Choroid plexus epithelial cell (primary cell): Measurements from ENCODE around the gene ATXN3.
A peak's percentile ranks its signal among the peaks of the same experiment; 100 is the strongest.

ENCODE experiments used
- DNase-seq: peaks from one replicate; pipeline ENCODE4 v3.0.0-alpha.2; 2010; ENCODE audit warnings: low read depth
- H3K4me3 ChIP-seq: 2 replicates; pipeline ENCODE4 v1.5.1; 2011; ENCODE audit warnings: low read depth, mild to moderate bottlenecking, control low read depth, low read length, moderate library complexity
- TF ChIP-seq, protein P1 (sequence below): conservative IDR thresholded peaks from 2 replicates; pipeline ENCODE4 v1.5.1; 2011; ENCODE audit warnings: low read depth, mild to moderate bottlenecking, control low read depth, inconsistent platforms, low read length, moderate library complexity

ATXN3 gene

DNA sequence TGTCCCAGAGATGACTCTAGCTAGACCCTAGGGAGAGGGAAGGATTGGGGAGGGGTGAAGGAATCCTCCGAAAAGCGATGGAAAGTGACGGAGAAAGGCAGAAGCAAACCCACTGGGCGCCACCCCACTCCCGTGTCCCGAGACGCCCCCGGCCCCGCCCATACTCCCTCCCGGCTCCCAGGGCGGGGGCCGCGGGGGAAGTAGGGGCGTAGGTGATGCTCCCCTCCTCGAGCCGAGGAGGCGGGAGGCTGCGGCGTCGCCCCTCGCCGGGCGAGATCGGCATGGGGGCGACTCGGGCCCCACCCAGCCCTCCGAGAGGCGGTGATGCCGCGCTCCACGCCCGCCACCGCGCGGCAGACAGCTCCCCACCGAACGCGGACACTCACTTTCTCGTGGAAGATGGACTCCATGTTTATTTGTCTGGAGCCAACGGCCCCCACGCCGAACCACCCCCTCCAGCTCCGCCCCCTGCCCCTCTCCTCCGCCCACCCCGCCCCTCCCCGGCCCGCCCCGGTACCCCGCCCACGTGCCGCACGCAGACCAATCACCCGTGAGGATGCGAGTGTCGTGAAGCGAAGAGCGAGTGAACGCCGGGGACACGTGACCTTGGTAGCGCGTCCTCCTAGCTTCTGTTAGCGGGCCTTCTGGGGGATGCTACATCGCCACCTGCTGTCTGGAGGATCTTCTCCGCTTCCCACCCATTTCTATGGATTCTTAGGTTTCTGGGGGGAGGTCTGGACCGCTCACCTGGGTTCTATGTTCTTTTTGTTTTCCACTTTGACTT lies at the start of gene ATXN3:
Gene ATXN3 (minus strand): TSS at position 440 of the 784 bp plus-strand sequence. CDS start 30 bp downstream, at position 410.
- H3K4me3 ChIP-seq: peak within 1 kb of the TSS; percentile 82
- TF ChIP-seq, protein P1, sequence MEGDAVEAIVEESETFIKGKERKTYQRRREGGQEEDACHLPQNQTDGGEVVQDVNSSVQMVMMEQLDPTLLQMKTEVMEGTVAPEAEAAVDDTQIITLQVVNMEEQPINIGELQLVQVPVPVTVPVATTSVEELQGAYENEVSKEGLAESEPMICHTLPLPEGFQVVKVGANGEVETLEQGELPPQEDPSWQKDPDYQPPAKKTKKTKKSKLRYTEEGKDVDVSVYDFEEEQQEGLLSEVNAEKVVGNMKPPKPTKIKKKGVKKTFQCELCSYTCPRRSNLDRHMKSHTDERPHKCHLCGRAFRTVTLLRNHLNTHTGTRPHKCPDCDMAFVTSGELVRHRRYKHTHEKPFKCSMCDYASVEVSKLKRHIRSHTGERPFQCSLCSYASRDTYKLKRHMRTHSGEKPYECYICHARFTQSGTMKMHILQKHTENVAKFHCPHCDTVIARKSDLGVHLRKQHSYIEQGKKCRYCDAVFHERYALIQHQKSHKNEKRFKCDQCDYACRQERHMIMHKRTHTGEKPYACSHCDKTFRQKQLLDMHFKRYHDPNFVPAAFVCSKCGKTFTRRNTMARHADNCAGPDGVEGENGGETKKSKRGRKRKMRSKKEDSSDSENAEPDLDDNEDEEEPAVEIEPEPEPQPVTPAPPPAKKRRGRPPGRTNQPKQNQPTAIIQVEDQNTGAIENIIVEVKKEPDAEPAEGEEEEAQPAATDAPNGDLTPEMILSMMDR: peak; percentile 86
- DNase-seq: peak; percentile 99

DNA sequence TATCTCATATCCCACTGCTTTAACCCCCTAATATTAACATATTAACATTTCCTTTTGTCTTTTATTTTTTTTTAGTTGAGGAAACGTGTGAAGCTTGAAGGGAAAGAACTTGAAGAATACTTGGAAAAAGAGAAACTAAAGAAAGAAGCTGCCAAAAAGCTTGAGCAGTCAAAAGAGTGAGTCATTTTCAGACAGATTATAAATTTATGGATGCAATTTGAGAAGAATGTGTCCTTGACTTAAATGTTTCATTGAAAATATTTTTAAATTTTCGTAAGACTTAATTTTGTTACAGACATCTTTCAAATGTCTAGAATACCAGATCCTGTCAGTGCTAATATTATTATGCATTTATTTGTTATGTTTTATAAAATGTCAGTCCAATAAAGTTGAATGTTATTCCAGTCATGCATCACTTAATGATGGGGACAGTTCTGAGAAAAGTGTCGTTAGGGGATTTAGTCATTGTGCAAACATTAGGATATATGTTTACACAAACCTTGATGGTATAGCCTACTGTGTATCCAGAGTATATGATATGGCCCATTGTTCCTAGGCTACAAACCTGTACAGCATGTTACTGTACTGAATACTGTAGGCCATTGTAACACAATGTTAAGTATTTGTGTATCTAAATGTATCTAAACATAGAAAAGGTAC lies 48.0 kb upstream of the ATXN3 start:
- TF ChIP-seq, protein P1: no peak
- peak; percentile 26 for DNase-seq
- H3K4me3 ChIP-seq: no peak overlapping the region

DNA sequence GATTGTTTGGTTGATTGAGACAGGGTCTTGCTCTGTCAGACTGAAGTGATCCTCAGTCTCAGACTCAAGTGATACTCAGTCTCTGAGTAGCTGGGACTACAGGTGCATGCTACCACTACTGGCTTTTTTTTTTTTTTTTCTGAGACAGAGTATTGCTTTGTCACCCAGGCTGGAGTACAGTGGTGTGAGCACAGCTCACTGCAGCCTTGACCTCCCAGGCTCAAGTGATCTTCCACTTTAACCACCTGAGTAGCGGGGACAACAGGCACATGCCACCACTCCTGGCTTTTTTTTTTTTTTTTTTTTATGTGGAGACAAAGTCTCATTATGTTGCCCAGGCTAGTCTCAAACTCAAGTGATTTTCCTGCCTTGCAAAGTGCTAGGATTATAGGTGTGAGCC lies 47.2 kb upstream of the ATXN3 start:
- no peak overlapping the region for H3K4me3 ChIP-seq
- no peak for DNase-seq
- TF ChIP-seq, protein P1: no peak

DNA sequence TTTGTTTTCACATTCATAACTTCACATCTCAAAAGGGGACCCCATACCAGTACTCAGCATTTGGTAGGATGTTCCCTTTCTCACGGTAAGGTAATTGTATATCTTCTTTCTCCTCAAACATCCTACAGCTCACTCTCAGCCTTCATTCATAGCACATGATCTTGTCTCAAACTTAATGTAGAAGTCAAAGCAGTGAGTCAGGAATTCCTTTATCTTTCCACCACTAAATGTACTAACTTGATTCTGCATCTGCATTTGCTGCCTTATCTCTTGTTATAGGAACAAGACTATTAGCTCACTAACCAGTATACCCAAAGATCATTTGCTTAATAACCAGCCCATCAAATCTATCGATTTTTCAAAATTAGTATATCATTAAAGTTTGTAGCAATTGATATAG lies 38.3 kb upstream of the ATXN3 start:
- H3K4me3 ChIP-seq: no peak overlapping the region
- DNase-seq: peak; percentile 83
- TF ChIP-seq, protein P1: no peak

DNA sequence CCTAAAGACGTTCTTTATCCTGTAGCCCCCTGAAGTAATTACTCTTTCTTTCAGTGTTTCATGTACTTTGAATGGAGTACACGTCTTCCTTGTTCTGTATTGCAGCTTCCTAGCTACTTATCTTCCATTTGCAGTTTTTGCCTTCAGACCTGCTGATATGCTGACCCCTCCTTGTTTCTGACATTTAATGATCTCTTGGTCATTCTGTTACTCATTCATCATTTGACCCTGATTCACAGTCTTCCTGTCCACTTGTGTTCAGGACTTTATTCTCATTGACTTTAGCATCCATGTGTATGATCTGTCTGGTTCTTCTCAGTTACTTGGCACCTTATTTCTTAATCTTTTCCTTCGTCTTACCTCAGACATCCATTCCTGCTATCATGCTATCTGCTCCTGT lies 37.6 kb upstream of the ATXN3 start:
- peak; percentile 3 for DNase-seq
- H3K4me3 ChIP-seq: no peak overlapping the region
- TF ChIP-seq, protein P1: no peak

DNA sequence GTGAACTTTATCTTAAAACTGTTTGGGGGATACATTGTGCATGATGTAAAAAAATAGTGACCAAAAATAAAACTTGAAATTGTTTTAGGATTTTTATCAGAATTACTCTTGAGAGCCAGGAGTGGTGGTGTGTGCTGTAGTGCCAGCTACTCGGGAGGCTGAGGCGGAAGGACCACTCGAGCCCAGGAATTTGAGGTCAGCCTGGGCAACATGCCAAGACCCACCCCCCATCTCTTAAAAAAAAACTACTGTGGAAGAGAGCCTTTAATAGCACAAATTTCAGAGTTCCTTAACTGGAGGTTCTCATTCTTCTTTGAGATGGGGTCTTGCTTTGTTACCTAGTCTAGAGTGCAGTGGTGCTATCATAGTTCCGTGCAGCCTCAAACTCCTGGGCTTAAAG lies 36.9 kb upstream of the ATXN3 start:
- peak; percentile 16 for DNase-seq
- TF ChIP-seq, protein P1: no peak
- no peak overlapping the region for H3K4me3 ChIP-seq
